Measurements from ENCODE around the gene MEF2C.

The MEF2C gene

GRCh38 chr5:88826646-88827585, 56.1 kb downstream of the MEF2C start:
- H3F3A ChIP-seq (ENCODE audit: control insufficient read depth, insufficient read depth), result peaks cover 68% of the 10 kb centered on the region
- peaks cover 85% of the 10 kb centered on the region for H3K79me2 ChIP-seq (ENCODE audit: control insufficient read depth, low read length)
- H3K27ac ChIP-seq (ENCODE audit: low read depth, low read length), result peak overlapping the region; percentile 98
- peak overlapping the region; percentile 94 for H3K4me2 ChIP-seq (ENCODE audit: low read length)
- H3K4me3 ChIP-seq (ENCODE audit: low read length), result peak overlapping the region; percentile 96
- no peaks in the 10 kb centered on the region for H4K20me1 ChIP-seq (ENCODE audit: control insufficient read depth, insufficient read depth, low read depth, low read length)
- H3K9me3 ChIP-seq (ENCODE audit: control insufficient read depth, insufficient read depth, low read length), result no peaks in the 10 kb centered on the region
- H3K36me3 ChIP-seq (ENCODE audit: control insufficient read depth, low read length), result peaks cover 33% of the 10 kb centered on the region
- peaks cover 72% of the 10 kb centered on the region for H3K4me1 ChIP-seq (ENCODE audit: control insufficient read depth, low read length)
- TF ChIP-seq CTCF (IDR thresholded peaks at IDR 0.05; ENCODE audit: low read depth, low read length, poor library complexity, severe bottlenecking) (no peak), EZH2phosphoT487 (IDR thresholded peaks at IDR 0.05; ENCODE audit: borderline replicate concordance, low read length) (no peak)
- no peaks in the 10 kb centered on the region for H3K27me3 ChIP-seq (ENCODE audit: control insufficient read depth, low read length)
- H3K9me2 ChIP-seq (replicated peaks; ENCODE audit: control insufficient read depth, low read length), result no peaks in the 10 kb centered on the region

GRCh38 chr5:88825584-88826315, 57.2 kb downstream of the MEF2C start:
- TF ChIP-seq EZH2phosphoT487 (IDR thresholded peaks at IDR 0.05; ENCODE audit: borderline replicate concordance, low read length) (no peak), CTCF (IDR thresholded peaks at IDR 0.05; ENCODE audit: low read depth, low read length, poor library complexity, severe bottlenecking) (no peak)
- no peaks in the 10 kb centered on the region for H3K9me3 ChIP-seq (ENCODE audit: control insufficient read depth, insufficient read depth, low read length)
- peaks cover 66% of the 10 kb centered on the region for H3K4me1 ChIP-seq (ENCODE audit: control insufficient read depth, low read length)
- peak overlapping the region; percentile 94 for H3K4me2 ChIP-seq (ENCODE audit: low read length)
- H3K27me3 ChIP-seq (ENCODE audit: control insufficient read depth, low read length), result no peaks in the 10 kb centered on the region
- H3K79me2 ChIP-seq (ENCODE audit: control insufficient read depth, low read length), result peaks cover 85% of the 10 kb centered on the region
- H3K4me3 ChIP-seq (ENCODE audit: low read length), result peak overlapping the region; percentile 96
- H3F3A ChIP-seq (ENCODE audit: control insufficient read depth, insufficient read depth), result peaks cover 69% of the 10 kb centered on the region
- no peaks in the 10 kb centered on the region for H3K9me2 ChIP-seq (replicated peaks; ENCODE audit: control insufficient read depth, low read length)
- no peaks in the 10 kb centered on the region for H4K20me1 ChIP-seq (ENCODE audit: control insufficient read depth, insufficient read depth, low read depth, low read length)
- peak overlapping the region; percentile 98 for H3K27ac ChIP-seq (ENCODE audit: low read depth, low read length)
- H3K36me3 ChIP-seq (ENCODE audit: control insufficient read depth, low read length), result peaks cover 39% of the 10 kb centered on the region

- H3K36me3 ChIP-seq (ENCODE audit: control insufficient read depth, low read length), result peaks cover 42% of the 10 kb centered on the region
- H3K9me3 ChIP-seq (ENCODE audit: control insufficient read depth, insufficient read depth, low read length), result no peaks in the 10 kb centered on the region
- peaks cover 66% of the 10 kb centered on the region for H3K4me1 ChIP-seq (ENCODE audit: control insufficient read depth, low read length)
- H4K20me1 ChIP-seq (ENCODE audit: control insufficient read depth, insufficient read depth, low read depth, low read length), result no peaks in the 10 kb centered on the region
- TF ChIP-seq CTCF (IDR thresholded peaks at IDR 0.05; ENCODE audit: low read depth, low read length, poor library complexity, severe bottlenecking) (no peak), EZH2phosphoT487 (IDR thresholded peaks at IDR 0.05; ENCODE audit: borderline replicate concordance, low read length) (no peak)
- no peaks in the 10 kb centered on the region for H3K9me2 ChIP-seq (replicated peaks; ENCODE audit: control insufficient read depth, low read length)
- peak overlapping the region; percentile 96 for H3K4me3 ChIP-seq (ENCODE audit: low read length)
- peak overlapping the region; percentile 98 for H3K27ac ChIP-seq (ENCODE audit: low read depth, low read length)
- peak overlapping the region; percentile 94 for H3K4me2 ChIP-seq (ENCODE audit: low read length)
- H3K79me2 ChIP-seq (ENCODE audit: control insufficient read depth, low read length), result peaks cover 85% of the 10 kb centered on the region
- no peaks in the 10 kb centered on the region for H3K27me3 ChIP-seq (ENCODE audit: control insufficient read depth, low read length)
- H3F3A ChIP-seq (ENCODE audit: control insufficient read depth, insufficient read depth), result peaks cover 64% of the 10 kb centered on the region
Measured at GRCh38 chr5:88824892-88825583, 57.9 kb downstream of the MEF2C start.

All from DOHH2 (cell line).